IPS-18c (cell line): ENCODE data around the gene SRBD1.
"Not testable (repeated sequence)": the region's sequence is repeated elsewhere in the genome, so short reads cannot be mapped to it uniquely, and the experiment has no call there.

Experiments
- H3K4me3 ChIP-seq: 2 replicates; pipeline ENCODE4 v1.7.0; 2013; ENCODE audit warnings: low read depth, mild to moderate bottlenecking, low read length, moderate library complexity; ENCODE audit not compliant: insufficient read depth
- H3K9me3 ChIP-seq: one replicate; pipeline ENCODE4 v1.6.1; 2013; ENCODE audit warnings: mild to moderate bottlenecking, low read length, moderate library complexity; ENCODE audit not compliant: control insufficient read depth, insufficient read depth

Gene SRBD1

DNA sequence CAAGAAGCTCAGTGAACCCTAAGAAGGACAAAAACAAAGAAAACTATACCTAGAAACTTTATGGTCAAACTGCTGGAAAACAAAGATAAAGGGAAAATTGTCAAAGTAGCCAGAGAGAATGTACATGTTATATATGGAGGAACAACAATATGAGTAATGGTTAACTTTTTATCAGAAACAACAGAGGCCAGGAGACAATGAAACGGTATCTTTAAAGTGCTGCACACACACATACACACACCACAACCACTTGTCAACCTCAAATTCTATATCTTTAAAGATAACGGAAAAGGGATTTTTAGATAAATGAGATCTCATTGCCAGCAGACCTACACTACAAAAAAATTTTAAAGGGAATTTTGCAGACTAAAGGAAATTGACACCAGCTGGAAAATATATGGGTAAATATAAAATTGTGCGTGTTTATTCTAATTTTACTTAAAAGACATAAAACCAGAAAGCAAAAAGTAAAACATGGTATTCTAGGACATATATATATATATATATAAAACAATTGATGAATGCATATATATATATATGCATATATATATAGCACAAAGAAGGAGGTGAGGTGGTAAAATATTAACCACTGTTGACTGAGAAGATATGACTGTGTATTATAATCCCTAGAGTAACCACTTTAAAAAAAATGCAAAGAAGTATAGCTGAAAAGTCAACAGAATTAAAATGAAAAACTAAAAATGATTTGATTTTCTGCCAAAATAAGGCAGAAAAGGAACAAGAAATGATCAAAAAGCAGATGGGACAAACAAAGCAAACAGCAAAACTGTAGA is 172.0 kb downstream of the SRBD1 start:
- Histone ChIP-seq H3K4me3 (no peak overlapping the region), H3K9me3 (no peaks in the 10 kb centered on the region)

DNA sequence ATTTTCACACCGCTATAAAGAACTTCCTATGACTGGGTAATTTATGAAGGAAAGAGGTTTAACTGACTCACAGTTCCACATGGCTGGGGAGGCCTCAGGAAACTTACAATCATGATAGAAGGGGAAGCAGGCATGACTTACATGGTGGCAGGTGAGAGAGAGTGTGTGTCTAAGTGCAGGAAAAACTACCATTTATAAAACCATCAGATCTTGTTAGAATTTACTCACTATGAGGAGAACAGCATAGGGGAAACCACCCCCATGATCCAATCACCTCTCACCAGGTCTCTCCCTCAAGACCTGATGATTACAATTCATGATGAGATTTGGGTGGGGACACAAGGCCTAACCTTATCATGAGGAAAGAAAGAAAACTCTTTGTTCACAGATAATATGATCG is 174.6 kb downstream of the SRBD1 start:
- Histone ChIP-seq H3K9me3 (no peaks in the 10 kb centered on the region), H3K4me3 (no peak overlapping the region)

DNA sequence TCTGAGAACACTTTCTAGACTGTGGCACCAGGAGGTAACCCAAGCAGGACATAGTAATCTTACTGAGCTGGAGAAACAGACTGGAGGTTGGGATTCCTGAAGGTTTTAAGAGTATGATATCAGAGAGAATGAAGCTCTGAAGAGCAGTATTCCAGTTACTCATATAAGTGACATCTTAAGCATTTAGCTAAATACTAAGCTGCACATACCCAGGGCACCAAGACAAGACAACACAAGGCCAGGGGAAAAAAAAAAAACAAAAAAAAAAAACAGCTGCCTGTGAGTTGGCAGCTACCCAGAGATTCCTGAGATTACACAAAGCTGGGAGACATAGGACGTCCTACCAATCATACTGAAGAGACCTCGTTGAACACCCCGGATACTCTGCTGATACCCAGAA is 175.8 kb downstream of the SRBD1 start:
- no peaks in the 10 kb centered on the region for H3K9me3 ChIP-seq

DNA sequence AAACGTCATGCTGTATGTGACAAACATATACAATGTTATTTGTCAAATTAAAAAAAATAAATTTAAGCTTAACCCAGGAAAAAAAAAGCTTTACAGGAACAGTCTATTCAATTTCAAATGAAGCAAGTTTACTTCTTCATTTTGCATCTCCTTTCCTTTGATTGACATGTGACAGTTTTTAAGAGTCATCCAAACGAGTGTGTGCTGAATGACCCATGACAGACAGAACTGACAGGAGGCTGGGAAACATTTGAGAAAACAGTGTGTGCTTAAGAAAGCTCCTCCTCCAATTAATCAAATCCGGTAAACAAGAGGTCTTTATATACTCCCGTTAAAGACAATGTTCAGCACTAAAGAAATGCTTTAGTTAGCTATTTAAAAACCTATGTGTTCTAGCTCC is 177.7 kb downstream of the SRBD1 start:
- no peak overlapping the region for H3K4me3 ChIP-seq

More for the DNA sequence above, 175.8 kb downstream of the SRBD1 start:
- no peak overlapping the region for H3K4me3 ChIP-seq

DNA sequence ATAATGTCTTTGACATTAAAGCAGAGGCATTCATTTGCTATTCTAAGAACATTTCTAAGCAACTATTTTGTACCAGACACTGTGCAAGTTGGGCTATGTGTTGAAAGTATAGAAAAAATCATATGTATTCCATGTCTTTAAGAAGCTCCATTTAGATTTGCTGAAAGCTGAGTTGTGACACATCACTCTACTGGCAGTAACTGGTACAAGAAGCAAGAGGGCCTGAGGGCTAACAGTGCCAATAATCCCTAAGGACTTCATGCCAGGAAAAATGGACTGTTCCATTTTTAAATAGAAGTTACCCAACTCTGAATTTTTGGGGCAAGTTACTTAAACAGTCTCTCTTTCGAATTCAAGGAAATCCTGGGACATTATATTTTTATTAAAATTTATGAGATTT is 178.7 kb downstream of the SRBD1 start:
- Histone ChIP-seq H3K4me3 (no peak overlapping the region), H3K9me3 (no peaks in the 10 kb centered on the region)

More for the DNA sequence above, 177.7 kb downstream of the SRBD1 start:
- H3K9me3 ChIP-seq: no peaks in the 10 kb centered on the region

DNA sequence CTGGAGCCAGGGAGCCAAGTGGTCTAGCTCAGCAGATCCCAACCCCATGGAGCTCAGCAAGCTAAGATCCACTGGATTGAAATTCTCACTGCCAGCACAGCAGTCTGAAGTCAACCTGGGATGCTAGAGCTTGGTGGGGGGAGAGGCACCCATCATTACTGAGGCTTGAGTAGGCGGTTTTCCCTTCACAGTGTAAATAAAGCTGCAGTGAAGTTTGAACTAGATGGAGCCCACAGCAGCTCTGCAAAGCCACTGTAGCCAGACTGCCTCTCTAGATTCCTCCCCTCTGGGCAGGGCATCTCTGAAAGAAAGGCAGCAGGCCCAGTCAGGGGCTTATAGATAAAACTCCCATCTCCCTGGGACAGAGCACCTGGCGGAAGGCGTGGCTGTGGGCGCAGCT is 185.0 kb downstream of the SRBD1 start:
- not testable (repeated sequence) for H3K9me3 ChIP-seq, H3K4me3 ChIP-seq

DNA sequence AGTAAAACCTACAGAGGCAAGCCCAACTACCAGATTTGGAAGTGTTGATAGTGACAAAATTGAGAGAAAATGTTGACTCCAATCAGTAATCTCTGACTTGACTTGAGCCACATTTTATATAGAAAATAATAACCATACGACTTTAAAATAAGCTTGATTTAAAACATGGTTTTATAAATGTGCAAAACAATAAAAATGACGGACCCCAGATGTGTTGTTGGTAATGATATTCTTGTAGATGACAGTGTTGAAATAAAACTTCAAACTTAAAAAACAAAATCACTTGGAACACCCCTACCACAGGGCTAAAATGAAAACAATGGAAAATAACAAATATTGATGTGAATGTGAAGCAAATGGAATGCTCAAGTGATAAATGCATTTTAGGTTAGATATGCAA is 188.1 kb downstream of the SRBD1 start:
- H3K4me3 ChIP-seq: no peak overlapping the region
- no peaks in the 10 kb centered on the region for H3K9me3 ChIP-seq

DNA sequence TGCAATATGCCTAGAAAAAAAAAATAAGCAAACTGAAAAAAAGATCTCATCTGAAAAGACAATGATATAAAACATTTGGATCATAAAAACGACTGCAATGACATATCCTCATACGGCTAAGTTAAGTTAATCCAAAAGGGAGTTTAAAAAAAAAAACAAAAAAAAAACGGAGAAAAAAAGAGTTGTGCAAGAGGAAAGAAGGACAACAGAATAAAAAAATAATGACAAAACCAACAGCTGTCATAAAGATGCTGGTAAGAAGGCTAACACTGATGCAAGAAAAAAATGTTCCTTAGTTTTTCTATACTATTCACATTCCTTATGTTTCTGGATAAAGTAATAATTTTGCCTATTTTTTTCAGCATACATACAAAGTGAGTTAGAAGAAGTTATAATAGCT is 192.5 kb downstream of the SRBD1 start:
- H3K4me3 ChIP-seq: no peak overlapping the region
- H3K9me3 ChIP-seq: no peaks in the 10 kb centered on the region

DNA sequence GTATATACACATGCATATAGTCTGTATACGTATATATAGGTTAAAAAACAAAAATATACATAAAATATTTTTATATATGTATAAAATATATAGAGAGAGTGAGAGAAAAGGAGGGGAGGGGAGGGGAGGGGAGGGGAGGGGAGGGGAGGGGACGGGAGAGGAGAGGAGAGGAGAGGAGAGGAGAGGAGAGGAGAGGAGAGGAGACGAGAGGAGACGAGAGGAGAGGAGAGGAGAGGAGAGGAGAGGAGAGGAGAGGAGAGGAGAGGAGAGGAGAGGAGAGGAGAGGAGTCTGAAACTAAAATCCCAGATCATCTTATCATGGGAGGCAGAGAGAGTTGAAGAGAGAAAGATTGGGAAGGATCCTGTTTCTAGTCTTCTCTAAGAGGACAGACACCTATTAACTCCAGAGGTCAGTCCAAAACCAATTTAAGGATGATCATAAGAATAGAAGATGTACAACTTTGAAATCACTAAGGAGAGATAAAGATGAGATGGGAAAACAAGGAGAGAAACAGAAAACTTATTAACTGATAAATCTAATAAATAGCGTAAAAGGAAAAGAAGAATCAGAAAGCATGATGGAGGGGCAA is 195.4 kb downstream of the SRBD1 start:
- Histone ChIP-seq H3K4me3 (no peak overlapping the region), H3K9me3 (no peaks in the 10 kb centered on the region)

DNA sequence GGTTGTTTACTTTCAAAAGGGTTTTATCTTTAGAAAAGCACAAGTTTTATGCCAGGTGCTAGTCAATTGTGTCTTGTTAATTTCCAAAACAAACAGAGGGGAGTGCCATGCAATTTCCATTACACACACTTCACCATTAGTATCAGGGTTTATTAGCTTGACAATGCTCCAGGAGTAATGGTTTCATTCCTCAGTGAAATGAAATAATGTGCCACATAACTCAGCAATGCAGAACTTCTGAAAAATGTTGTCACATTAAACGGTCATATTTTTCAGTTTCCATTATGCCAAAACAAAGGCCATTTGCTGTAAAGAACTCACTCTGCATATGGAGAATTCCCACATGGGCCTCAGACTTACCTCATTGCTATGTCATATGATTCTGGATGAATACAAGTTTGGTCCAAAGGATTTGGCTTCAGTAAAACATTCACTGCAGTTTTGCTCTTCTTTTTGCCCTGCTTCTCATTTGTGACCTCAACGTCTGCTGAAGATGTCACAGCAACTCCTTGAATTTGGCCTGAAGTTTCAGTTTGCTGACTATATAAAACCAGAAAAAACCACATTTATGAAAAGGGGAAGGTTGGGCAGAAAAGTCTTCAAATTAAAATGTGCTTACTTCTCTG is 198.2 kb downstream of the SRBD1 start:
- H3K9me3 ChIP-seq: no peaks in the 10 kb centered on the region
- H3K4me3 ChIP-seq: no peak overlapping the region

DNA sequence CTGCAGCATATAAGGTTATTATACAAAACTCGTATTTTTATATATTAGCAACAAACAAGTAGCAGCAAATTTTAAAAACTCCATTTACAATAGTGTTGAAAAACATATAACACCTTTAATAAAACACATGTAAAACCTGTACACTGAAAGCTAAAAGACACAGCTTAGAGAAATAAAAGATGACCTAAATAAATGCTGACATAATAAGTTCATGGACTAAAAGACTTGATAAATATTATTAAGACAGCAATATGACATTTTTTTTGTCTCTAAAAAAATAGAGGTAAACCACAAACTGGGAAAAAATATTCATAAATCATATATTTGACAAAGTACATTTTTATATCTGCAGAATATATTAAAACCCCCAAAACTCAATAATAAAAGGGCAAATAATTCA is 201.4 kb downstream of the SRBD1 start:
- H3K4me3 ChIP-seq: no peak overlapping the region
- no peaks in the 10 kb centered on the region for H3K9me3 ChIP-seq

DNA sequence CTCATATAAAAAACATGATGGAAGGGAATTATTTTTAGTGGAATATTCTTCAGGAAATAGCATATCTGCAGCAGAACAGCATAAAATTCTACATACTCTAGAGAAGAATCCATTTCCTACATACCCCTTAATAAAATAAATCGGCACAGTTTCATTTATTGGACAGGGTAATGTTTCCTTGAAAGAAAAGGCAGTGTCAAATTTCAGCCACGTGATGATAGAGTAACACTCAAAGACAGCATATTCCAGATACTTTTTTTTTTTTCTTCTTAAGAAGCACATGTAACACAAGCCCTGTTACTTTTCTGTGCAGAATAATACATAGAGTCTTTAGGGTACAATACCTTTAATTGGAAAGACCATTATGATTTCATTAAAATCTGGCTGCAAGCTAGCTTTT is 204.4 kb downstream of the SRBD1 start:
- Histone ChIP-seq H3K4me3 (no peak overlapping the region), H3K9me3 (no peaks in the 10 kb centered on the region)

DNA sequence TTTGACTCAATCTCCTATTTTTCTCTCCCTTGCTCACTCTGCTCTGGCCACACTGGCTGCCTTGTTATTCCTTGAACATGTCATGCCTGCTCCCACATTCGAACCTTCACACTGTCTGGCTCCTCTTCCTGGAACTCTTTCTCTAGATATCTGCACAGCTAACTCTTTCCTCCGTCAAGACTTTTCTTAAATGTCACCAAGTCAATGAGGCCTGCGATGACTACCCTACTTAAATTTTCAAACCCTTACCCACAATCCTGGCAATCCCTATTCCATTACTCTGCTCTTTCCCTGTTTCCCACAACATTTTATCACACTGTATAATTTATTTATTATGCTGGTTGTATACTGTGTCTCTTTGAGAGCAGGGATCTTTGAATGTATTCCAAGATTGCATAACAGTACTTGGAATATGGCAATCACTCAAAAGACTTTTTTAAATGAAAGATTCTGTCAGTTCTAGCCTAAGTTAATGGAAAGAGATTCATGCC is 206.2 kb downstream of the SRBD1 start:
- Histone ChIP-seq H3K4me3 (no peak overlapping the region), H3K9me3 (no peaks in the 10 kb centered on the region)

DNA sequence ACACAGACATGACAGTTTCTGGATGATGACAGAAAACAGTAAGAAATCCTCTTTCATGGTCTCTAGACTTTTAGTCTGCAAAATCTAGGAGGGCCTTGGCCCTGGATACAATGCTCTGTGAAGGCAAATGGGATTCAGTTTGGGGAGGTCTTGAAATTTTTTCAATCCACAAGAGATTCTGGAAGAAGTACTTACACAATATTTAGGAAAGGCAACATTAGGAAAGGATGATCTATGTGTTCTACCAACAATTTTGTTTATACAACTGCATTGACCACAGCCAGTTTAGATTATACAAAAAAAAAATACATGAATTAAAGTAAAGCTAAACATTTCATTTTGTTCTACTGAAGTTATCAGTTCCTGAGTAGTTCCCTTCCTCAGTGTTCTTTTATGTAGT is 208.0 kb downstream of the SRBD1 start:
- no peak overlapping the region for H3K4me3 ChIP-seq

DNA sequence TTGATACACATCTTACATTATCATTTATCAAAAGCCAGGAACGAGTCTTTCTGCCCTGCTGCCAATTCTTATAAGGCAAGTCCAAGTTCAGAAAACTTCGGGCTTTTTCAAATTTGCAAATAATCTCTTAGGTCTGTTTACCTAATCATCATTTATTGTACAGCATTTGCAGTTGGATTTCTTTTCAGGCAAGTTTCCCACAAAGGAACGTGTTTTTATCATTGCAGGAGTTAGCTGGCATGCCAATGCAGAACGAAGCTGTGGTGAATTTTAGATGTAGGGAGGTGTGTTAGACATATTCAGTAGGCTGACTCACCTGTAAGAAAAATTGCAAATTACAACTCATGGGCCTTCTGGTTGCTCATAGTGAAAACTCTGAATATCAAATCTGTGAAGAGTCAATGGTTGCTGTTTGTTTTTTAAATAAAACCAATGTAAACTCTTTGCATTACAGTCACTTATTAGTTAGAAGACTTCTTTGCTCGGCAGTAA is 209.6 kb downstream of the SRBD1 start:
- no peaks in the 10 kb centered on the region for H3K9me3 ChIP-seq
- H3K4me3 ChIP-seq: no peak overlapping the region

More for the DNA sequence above, 208.0 kb downstream of the SRBD1 start:
- no peaks in the 10 kb centered on the region for H3K9me3 ChIP-seq

DNA sequence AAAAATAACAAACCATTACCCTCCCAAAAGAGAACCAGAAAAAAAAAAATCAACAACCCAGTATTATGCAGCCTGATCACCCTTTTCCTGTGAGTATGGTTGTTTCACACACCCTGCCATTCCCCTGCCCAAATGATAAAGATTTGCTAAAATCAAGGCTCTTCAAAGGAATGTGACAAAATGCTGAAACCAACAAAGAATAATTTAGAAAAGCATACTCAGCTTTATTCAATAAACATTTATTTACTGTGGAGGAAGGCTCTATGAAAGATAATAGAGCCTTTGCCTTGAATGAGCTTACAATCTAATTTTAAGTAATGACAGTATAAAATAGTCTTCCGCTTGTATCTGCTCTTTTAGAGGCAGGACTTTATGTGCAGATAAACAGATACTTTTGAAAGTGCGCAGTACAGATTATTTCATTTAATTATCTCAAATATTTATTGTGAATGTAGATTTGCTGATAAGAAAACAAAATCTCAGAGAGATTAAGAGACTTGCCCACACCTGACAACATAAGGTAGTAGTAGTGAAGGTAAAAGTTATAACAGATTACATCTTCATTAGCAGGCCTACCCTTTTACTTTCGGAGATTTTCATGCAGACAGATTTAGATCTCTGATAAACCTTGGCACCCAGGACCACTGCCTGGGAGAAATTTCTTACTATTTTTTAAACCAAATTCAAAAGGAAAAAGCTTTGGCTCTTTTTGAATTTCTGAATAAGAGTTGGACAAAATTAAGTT is 211.9 kb downstream of the SRBD1 start:
- Histone ChIP-seq H3K9me3 (no peaks in the 10 kb centered on the region), H3K4me3 (no peak overlapping the region)

DNA sequence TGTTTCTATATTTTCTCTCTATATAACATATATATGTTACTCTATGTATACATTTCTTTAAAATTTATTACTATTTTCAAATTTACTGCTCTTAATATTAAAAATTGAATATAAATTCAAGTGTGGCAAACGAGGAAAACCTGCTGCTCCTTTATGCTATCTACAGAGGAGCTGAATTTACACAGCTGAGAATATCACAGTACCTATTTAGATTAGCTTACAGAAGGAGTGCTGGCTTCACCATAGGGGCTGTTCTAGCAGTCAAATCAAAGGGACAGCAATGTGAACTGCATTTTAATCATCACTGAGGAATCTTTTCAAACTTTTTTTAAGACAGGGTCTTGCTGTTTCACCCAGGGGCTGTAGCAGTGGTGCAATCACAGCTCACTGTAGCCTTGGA is 213.8 kb downstream of the SRBD1 start:
- Histone ChIP-seq H3K4me3 (no peak overlapping the region), H3K9me3 (no peaks in the 10 kb centered on the region)
